ENCODE results near the gene AKIRIN2.

DNA sequence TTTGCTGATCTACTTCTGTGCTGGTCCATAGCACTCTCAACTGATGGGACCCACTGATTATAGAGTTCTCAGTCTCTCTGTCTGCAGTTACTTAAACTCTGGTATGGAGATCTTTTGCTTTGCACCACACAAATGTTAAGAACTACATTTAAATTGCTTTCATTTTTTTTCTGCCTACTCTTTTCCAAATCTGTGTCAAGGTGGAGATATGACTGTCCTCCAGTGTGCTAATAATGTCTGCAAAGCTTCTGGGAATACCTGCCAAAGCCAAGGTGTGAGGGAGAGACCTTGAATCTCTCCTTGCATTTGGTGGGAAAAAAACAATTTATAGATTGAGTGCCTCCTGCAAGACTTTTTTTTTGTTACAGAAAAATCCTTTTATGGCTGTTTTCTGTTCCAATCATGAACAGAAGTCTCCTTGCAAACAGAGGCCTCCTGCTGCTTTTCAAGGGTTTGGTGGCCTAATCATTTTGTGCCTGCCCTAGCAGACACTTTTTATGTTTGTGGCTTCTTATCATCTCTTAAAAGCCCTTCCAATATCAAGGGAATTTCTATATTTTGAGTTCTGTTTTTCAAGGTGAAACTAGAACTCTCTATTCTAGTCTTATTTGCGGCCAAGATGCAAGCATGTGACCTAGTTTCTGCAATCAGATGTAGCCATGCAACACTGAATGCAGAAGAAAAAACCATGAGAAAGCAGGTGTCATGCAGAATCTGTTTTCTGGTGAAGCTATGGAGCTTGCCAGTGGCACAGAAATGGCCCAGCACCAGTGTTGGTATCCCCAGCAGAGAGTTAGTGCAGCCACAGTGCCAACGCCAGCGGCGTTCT lies 23.2 kb upstream of the AKIRIN2 start:
- TF ChIP-seq CTCF (IDR thresholded peaks at IDR 0.05; ENCODE audit: insufficient read depth, low read length) (no peak), GABPA (IDR thresholded peaks at IDR 0.05; ENCODE audit: low read depth) (no peak), SPI1 (IDR thresholded peaks at IDR 0.05; ENCODE audit: borderline replicate concordance, low read depth) (no peak), POLR2AphosphoS5 (IDR thresholded peaks at IDR 0.05; ENCODE audit: low read depth) (no peak)
- TF ChIP-seq, protein P1, sequence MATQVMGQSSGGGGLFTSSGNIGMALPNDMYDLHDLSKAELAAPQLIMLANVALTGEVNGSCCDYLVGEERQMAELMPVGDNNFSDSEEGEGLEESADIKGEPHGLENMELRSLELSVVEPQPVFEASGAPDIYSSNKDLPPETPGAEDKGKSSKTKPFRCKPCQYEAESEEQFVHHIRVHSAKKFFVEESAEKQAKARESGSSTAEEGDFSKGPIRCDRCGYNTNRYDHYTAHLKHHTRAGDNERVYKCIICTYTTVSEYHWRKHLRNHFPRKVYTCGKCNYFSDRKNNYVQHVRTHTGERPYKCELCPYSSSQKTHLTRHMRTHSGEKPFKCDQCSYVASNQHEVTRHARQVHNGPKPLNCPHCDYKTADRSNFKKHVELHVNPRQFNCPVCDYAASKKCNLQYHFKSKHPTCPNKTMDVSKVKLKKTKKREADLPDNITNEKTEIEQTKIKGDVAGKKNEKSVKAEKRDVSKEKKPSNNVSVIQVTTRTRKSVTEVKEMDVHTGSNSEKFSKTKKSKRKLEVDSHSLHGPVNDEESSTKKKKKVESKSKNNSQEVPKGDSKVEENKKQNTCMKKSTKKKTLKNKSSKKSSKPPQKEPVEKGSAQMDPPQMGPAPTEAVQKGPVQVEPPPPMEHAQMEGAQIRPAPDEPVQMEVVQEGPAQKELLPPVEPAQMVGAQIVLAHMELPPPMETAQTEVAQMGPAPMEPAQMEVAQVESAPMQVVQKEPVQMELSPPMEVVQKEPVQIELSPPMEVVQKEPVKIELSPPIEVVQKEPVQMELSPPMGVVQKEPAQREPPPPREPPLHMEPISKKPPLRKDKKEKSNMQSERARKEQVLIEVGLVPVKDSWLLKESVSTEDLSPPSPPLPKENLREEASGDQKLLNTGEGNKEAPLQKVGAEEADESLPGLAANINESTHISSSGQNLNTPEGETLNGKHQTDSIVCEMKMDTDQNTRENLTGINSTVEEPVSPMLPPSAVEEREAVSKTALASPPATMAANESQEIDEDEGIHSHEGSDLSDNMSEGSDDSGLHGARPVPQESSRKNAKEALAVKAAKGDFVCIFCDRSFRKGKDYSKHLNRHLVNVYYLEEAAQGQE (IDR thresholded peaks at IDR 0.05; ENCODE audit: insufficient replicate concordance, low read depth), result no peak
